ENCODE data around the gene HDAC4. TPM values are rescaled to one million over a fixed set of nuclear protein-coding genes. Genes with fewer than 3 reads are reported as not detected.

The HDAC4 gene
- total and polyA plus RNA-seq, 2 donors from 2014 or later: 2.2 to 56.8 TPM

DNA sequence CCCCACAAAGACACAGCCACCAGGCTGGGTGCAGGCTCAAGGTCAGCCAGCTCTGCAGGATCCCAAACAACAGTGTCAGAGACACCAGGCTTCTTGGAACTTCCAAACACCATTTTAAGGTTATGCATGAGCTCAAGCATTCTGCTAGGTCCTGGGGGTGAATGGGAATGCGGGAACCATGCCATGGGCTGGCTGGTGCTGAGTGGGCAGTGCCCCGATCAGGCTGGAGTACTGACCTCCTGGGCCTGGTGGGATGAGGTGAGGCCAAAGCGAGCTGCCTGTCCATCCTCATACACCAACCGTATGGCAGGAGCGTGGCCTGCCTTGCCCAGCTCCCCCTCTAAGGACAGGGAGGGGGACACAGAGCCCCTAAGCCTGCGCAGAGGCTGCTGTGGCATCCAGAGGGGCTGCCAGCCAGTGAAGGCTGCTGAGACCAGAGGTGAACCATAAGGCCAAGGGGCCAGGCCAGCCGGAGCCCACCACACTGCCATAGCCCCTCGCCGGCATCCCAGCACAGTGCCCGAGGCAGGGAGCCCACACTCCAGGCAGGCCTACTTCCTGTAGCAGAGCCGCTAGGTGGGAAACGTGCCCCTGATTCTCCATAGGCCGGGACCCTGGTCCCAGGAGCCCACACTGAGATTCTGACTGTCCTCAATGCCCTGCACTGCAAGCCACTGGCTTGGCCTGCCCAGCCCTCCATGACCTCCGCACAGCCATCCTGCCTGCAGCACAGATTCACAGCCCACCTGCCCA is 135.0 kb downstream of the HDAC4 start:
- H3K9ac ChIP-seq (ENCODE audit: low read length in 3 of 3): no peak overlapping the region
- peaks cover 0 to 45% (median 21%) of the 10 kb centered on the region in 3 donors for H3K4me1 ChIP-seq (ENCODE audit: control insufficient read depth in 2 of 3, insufficient read depth in 2 of 3, low read depth in 1 of 3, low read length in 3 of 3)
- no peak for FAIRE-seq

DNA sequence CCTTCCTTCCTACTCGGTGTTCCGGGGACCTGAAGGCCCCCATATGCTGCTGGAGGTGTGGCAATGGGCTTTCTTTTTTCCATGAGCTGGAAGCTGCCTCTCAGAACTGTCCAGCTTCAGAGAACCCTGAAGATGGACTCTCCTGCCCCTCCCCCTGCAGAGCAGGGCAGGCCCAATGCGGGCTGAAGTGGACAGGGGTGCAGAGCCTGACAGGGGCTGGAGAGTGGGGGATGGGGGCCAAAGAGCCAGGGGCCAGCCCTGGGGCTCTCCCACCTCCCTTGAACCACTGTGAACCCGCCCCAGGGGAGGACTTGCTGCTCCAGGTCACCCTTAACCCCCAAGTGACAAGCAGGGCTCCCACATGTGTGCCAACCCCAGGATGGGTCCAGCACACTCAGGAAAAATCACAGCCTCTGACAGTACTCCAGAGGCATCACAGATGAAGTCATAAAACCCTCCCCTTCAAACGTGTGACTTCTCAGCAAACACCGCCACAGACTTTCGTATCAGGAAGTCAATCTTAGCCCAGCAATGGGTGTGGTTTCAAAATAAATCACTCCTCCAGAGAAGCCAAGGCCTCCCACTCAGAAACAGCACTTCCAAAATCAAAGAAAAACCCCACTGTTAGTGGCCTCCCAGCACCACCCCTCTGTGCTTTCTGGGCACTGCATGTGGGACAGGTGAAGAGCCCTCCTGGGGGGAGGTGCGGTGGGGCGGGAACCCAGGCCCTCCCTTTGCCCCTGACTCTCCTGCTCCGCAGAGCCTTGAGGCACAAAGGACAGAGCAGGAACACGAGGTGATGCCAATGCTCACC is 135.8 kb downstream of the HDAC4 start:
- Histone ChIP-seq H3K9me3 (ENCODE audit: control insufficient read depth in 2 of 3, insufficient read depth in 1 of 3, low read length in 3 of 3) (no peaks in the 10 kb centered on the region), H3K27me3 (ENCODE audit: control insufficient read depth, insufficient read depth, low read length) (no peaks in the 10 kb centered on the region), H3K9ac (ENCODE audit: low read length in 3 of 3) (no peak overlapping the region), H3K4me1 (ENCODE audit: control insufficient read depth in 2 of 3, insufficient read depth in 2 of 3, low read depth in 1 of 3, low read length in 3 of 3) (peaks cover 0 to 45% (median 21%) of the 10 kb centered on the region in 3 donors), H3K4me3 (ENCODE audit: low read length in 3 of 3) (no peak overlapping the region), H3K36me3 (ENCODE audit: control insufficient read depth in 2 of 3, insufficient read depth in 3 of 3, low read length in 3 of 3) (no peaks in the 10 kb centered on the region), H3K27ac (ENCODE audit: low read depth in 2 of 2, low read length in 2 of 2) (no peak overlapping the region)
- no peak for FAIRE-seq
- intact Hi-C loops (cut with DNase I): no loop called here
- TF ChIP-seq, protein P1, sequence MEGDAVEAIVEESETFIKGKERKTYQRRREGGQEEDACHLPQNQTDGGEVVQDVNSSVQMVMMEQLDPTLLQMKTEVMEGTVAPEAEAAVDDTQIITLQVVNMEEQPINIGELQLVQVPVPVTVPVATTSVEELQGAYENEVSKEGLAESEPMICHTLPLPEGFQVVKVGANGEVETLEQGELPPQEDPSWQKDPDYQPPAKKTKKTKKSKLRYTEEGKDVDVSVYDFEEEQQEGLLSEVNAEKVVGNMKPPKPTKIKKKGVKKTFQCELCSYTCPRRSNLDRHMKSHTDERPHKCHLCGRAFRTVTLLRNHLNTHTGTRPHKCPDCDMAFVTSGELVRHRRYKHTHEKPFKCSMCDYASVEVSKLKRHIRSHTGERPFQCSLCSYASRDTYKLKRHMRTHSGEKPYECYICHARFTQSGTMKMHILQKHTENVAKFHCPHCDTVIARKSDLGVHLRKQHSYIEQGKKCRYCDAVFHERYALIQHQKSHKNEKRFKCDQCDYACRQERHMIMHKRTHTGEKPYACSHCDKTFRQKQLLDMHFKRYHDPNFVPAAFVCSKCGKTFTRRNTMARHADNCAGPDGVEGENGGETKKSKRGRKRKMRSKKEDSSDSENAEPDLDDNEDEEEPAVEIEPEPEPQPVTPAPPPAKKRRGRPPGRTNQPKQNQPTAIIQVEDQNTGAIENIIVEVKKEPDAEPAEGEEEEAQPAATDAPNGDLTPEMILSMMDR (IDR thresholded peaks at IDR 0.05; ENCODE audit: borderline replicate concordance, extremely low read depth, insufficient read depth): no peak
- peak in 3 of 5 donors; percentile 28 to 77 (median 68) for DNase-seq

More for the DNA sequence above, 135.0 kb downstream of the HDAC4 start:
- intact Hi-C loops (cut with DNase I): no loop called here
- TF ChIP-seq, protein P1 (IDR thresholded peaks at IDR 0.05; ENCODE audit: borderline replicate concordance, extremely low read depth, insufficient read depth): no peak
- Histone ChIP-seq H3K4me3 (ENCODE audit: low read length in 3 of 3) (no peak overlapping the region), H3K27ac (ENCODE audit: low read depth in 2 of 2, low read length in 2 of 2) (peak overlapping the region in 1 of 2 donors; percentile 7), H3K27me3 (ENCODE audit: control insufficient read depth, insufficient read depth, low read length) (no peaks in the 10 kb centered on the region), H3K36me3 (ENCODE audit: control insufficient read depth in 2 of 3, insufficient read depth in 3 of 3, low read length in 3 of 3) (no peaks in the 10 kb centered on the region), H3K9me3 (ENCODE audit: control insufficient read depth in 2 of 3, insufficient read depth in 1 of 3, low read length in 3 of 3) (no peaks in the 10 kb centered on the region)
- DNase-seq: peak in 2 of 5 donors; percentile 9 to 71

DNA sequence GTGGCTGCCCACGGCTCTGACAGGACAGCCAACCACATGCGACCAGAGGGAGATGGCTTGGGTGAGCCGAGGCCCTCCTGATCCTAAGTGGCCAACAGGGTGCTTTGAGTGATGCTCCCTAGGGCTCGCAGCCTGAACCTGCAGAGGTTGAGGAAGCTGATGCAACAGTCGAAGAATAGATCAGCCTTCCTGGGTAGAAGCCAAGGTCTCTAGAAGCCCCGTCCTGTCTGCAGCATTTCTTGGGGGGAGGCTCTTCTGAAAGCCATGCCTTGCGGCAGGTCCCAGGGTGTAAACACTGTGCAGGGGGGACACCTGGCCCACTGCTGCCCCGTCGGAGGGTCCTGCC is 136.4 kb downstream of the HDAC4 start:
- H3K4me3 ChIP-seq (ENCODE audit: low read length in 3 of 3): no peak overlapping the region
- no peak for FAIRE-seq
- peak in 1 of 5 donors; percentile 10 for DNase-seq
- H3K36me3 ChIP-seq (ENCODE audit: control insufficient read depth in 2 of 3, insufficient read depth in 3 of 3, low read length in 3 of 3): no peaks in the 10 kb centered on the region
- no peak overlapping the region for H3K27ac ChIP-seq (ENCODE audit: low read depth in 2 of 2, low read length in 2 of 2)
- intact Hi-C loops (cut with DNase I): no loop called here
- peaks cover 0 to 47% (median 21%) of the 10 kb centered on the region in 3 donors for H3K4me1 ChIP-seq (ENCODE audit: control insufficient read depth in 2 of 3, insufficient read depth in 2 of 3, low read depth in 1 of 3, low read length in 3 of 3)
- H3K9me3 ChIP-seq (ENCODE audit: control insufficient read depth in 2 of 3, insufficient read depth in 1 of 3, low read length in 3 of 3): no peaks in the 10 kb centered on the region
- no peaks in the 10 kb centered on the region for H3K27me3 ChIP-seq (ENCODE audit: control insufficient read depth, insufficient read depth, low read length)
- TF ChIP-seq, protein P1 (IDR thresholded peaks at IDR 0.05; ENCODE audit: borderline replicate concordance, extremely low read depth, insufficient read depth): no peak
- no peak overlapping the region for H3K9ac ChIP-seq (ENCODE audit: low read length in 3 of 3)
